ENCODE results near the gene ACAP3.

Gene ACAP3

DNA sequence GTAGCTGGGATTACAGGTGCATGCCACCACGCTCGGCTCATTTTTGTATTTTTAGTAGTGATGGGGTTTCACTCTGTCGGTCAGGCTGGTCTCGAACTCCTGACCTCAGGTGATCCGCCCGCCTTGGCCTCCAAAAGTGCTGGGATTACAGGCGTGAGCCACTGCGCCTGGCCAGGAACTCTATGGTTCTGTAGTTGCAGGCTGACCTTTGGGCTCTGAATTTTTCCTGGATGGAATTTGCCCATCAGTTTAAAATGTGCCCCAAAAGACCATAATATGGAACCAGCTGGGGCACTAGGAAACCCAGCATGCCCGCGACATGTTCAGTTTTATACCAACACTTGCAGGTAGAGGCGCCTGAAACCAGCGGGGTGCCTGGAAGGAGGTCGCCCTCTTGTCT lies 29.1 kb downstream of the ACAP3 start:
- TF ChIP-seq, protein P1, sequence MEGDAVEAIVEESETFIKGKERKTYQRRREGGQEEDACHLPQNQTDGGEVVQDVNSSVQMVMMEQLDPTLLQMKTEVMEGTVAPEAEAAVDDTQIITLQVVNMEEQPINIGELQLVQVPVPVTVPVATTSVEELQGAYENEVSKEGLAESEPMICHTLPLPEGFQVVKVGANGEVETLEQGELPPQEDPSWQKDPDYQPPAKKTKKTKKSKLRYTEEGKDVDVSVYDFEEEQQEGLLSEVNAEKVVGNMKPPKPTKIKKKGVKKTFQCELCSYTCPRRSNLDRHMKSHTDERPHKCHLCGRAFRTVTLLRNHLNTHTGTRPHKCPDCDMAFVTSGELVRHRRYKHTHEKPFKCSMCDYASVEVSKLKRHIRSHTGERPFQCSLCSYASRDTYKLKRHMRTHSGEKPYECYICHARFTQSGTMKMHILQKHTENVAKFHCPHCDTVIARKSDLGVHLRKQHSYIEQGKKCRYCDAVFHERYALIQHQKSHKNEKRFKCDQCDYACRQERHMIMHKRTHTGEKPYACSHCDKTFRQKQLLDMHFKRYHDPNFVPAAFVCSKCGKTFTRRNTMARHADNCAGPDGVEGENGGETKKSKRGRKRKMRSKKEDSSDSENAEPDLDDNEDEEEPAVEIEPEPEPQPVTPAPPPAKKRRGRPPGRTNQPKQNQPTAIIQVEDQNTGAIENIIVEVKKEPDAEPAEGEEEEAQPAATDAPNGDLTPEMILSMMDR (IDR thresholded peaks at IDR 0.05): no peak

DNA sequence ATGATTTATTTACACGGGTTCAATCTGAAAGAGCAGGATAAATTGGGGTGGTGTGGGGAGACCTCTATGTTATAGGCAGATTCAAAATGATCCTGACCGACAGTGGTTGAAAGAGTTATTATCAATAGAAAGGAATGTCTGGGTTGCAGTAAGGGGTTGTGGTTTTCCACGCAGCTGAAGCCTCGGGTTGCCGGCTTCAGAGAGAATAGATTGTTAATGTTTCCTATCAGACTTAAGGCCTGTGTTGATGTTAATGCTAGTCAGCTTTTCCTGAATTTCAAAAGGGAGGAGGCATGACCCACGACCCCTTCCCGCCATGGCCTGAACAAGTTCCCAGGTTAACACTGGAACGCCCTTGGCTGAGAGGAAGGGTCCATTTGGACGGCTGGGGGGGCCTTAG lies 31.9 kb downstream of the ACAP3 start:
- TF ChIP-seq, protein P1 (IDR thresholded peaks at IDR 0.05): no peak

DNA sequence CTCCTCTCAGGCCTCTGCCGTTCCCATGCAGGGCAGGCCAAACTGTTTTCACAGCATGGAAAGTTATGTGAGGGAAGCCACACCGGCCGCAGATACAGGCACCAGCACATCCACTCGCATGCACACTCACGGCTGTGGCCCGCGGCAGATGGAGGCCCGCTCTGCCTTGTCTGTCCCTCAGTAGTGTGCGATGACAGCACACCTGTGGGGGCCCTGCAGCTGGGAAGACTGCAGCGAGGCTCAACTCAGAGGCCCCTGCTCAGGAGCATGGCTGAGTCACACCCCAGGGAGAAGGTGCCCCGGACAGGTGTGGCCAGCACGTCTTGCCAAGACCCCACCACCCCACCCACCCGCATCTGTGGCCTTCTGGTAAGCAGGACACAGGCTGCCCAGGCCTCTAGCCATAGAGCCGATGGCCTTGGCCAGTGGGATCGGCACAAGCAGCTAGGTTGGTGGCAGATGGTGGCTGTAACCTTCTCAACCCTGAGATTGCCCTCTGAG lies 32.7 kb downstream of the ACAP3 start:
- TF ChIP-seq, protein P1 (IDR thresholded peaks at IDR 0.05): no peak

DNA sequence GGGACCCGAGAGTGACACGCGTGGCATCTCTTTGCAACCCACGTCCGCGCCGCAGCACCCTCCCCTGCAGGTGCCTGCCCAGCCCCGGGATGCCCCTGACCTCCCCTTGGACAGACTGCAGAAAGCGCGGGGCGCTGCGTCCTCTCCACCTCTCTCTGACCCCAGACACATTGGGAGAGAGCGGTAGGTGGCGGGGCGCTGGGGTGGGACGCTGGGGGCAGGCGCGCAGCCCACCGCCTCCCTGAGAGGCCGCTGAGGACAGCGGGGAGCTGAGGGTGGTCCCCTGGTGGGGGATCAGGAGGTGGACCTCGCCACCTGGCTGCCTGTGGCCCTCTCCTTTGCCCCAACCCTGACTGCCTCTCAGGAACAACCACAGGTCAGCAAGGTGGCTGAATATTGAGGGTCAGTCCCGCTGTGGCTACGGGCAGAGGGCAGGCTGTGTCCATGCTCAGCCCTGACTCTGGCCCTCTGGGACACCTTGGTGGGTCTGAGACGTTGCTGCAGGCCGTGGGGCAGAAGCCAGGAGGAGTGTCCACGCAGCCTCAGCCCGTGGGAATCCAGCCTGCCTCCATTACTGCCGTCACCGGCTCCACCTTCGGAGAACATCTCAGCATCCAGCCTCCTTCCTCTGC lies 33.3 kb downstream of the ACAP3 start:
- TF ChIP-seq, protein P1 (IDR thresholded peaks at IDR 0.05): no peak

DNA sequence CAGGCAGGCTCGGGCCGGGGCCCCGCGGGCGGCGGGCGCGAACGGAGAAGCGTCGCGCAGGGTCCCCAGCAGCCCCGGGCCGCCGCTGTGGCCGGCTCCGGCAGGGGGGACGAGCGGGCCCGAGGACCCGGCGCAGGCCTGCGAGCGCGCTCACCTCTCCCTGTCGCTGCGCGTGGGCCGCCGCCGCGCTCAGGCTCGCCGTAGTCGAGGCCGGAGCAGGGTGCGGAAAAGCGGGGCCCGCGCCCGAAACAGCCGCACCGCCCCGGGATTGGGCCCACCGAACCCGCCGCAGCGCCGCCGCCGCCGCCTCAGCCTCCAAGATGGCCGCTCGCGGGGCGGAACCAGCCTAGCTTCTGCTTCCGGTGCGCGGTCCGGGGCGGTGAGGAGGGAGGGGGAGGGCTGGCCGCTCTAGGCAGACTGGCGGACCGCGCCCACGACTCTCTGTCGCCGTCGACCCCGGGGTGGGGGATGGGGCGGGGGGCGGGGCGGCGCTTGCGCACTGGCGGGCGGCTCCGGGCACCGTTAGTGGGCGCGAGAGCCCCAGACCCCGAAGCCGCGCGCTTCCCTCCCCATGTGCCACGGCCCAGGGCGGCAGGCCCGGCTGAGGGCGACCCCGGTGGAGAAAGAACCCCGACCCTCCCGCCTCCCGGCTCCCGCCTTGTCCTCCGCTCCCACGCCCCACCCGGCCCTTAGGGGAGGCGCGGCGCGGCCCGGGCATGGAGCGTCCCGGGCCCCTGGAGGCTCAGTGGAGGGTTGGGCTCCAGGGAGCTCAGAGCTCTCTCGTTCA lies 34.0 kb downstream of the ACAP3 start, which contains the start of gene UBE2J2:
Gene UBE2J2 (minus strand): TSS at position 343 of the 787 bp plus-strand sequence. CDS start 5,862 bp downstream, outside the sequence.
- TF ChIP-seq, protein P1 (IDR thresholded peaks at IDR 0.05): no peak

DNA sequence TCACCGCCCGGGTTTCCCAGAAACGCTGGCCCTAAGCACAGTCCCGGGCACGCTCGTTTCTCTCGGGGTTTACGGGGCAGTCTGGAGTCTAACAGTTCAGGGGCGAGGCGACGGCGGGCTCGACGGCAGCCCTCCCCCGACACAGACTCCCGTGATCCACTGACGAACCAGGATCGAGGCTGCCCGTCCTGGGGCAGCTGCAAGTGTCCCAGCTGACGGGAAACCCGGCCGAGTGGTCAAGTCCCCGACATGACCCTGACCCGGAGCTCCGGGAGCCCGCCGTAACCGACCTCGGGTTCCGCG lies 34.6 kb downstream of the ACAP3 start:
- TF ChIP-seq, protein P1 (IDR thresholded peaks at IDR 0.05): no peak

DNA sequence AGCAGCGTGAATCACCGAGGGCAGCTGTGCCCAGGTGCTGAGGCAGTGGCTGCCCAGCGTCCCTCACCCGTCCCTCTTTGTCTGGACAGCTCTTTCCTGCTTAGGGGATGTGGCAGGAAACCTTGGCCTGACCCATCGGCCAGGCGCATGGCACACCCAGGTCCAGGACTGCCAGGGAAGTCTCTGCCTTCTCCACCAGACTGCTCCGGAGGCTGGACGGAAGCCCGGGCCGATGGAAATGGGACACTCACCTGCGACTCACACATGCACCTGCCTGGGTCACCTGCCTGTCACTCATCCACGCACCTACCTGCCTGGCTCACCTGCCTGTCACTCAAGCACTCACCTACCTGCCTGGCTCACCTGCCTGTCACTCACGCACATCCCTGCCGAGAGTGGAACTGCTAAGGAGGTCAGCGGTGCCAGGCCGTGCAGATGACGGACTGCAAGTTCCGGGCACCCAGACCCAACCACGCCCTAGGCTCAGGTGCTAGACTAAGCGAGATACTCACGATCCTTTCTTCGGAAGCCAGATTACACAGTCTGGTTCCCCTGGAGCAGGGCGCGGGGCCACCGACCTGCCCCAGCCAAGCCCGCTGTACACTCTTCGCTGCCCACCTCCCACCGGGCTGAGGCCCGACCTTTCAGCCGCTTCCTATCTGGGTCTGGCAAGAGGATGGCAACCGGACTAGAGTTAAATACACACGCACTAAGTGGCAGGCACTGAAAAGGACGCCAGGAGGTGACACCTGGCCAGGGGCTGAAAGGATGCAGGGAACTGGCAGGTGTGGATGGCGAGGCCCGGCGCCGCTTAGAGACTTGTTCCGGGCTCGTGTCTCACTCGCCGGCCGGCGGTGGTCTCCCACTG lies 35.2 kb downstream of the ACAP3 start:
- TF ChIP-seq, protein P1 (IDR thresholded peaks at IDR 0.05): no peak

Measured in LNCAP (cell line).